Measurements from ENCODE around the gene C19orf67.
A peak's percentile ranks its signal among the peaks of the same experiment; 100 is the strongest.

The C19orf67 gene

DNA sequence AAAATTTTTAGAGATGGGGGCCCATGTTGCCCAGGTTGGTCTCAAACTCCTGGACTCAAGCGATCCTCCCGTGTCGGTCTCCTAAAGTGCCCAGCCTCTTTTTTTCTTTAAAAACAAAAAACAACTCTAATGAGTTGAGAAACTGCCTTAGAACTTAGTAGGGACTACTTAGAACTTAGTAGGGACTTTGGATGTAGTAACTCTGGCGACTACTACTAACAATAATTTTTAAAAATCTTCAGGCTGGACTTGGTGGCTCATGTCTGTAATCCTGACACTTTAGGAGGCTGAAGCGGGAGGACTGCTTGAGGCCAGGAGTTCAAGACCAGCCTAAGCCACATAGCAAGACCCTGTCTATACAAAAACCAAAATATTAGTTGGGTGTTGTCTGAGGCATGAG is 515 bp upstream of the C19orf67 start:
- H3K4me3 ChIP-seq (ENCODE audit: low read depth, low read length) = no peak overlapping the region
- TF ChIP-seq, protein P1, sequence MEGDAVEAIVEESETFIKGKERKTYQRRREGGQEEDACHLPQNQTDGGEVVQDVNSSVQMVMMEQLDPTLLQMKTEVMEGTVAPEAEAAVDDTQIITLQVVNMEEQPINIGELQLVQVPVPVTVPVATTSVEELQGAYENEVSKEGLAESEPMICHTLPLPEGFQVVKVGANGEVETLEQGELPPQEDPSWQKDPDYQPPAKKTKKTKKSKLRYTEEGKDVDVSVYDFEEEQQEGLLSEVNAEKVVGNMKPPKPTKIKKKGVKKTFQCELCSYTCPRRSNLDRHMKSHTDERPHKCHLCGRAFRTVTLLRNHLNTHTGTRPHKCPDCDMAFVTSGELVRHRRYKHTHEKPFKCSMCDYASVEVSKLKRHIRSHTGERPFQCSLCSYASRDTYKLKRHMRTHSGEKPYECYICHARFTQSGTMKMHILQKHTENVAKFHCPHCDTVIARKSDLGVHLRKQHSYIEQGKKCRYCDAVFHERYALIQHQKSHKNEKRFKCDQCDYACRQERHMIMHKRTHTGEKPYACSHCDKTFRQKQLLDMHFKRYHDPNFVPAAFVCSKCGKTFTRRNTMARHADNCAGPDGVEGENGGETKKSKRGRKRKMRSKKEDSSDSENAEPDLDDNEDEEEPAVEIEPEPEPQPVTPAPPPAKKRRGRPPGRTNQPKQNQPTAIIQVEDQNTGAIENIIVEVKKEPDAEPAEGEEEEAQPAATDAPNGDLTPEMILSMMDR (IDR thresholded peaks at IDR 0.05; ENCODE audit: control insufficient read depth, extremely low read depth, insufficient read depth) = no peak
- DNase-seq (ENCODE audit: low read depth) = no peak

DNA sequence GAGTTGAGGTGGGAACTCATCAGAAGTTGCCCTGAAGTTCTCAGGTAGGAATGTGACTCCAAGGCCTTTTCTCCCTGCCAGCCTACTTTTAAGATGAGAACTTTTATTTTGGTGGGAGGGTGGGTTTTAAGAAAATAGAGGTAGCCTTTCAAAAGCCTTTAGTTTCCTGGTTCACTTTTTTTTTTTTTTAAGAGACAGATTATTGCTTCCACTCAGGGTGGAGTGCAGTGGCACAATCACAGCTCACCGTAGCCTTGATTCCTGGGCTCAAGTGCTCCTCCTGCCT is 3.0 kb downstream of the C19orf67 start:
- peak overlapping the region; percentile 77; the same call in 1 of the 2 replicates for H3K4me3 ChIP-seq (ENCODE audit: low read depth, low read length)
- TF ChIP-seq, protein P1 (IDR thresholded peaks at IDR 0.05; ENCODE audit: control insufficient read depth, extremely low read depth, insufficient read depth) = no peak
- DNase-seq (ENCODE audit: low read depth) = no peak

DNA sequence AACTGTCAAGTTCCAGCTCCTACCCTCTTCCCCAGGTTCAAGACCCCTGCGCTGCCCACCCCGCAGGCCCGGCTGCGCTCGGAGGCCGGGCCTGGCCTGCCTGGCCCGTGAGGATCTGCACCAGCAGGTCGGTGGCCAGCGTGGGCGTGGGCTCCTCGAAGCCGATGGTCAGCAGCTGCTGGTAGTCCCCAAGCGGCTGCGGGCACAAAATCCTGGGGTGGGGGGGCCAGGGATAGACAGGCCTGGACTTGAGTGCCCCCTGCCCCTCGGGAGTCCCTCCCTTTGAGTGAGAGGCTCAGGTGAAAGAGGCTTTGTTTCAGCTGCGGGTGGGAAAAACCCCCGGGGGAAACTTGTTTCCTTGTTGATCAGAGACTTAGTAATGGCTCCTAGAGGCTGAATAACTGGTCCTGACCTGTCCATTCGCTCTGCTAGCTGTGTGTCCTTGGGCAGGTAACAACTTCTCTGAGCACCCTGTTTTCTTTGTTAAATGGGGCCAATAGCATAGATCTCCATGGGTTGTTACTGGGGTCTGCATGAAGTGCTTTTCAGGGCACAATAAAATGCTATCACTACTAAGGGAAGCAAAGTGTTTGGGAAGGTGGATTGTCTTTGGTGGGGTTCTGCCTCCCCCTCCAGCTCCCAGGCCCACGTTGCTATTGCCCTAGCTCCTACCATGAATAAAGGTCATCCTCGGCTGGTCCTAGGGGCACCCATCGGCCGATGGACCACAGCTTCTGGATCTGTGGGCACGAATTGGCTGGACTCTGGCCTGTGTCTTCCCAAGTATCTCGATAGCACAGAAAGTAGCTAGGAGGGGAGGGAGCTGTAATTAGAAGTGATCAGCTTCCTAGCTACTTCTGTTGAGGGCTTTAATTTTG is 3.5 kb downstream of the C19orf67 start:
- TF ChIP-seq, protein P1 (IDR thresholded peaks at IDR 0.05; ENCODE audit: control insufficient read depth, extremely low read depth, insufficient read depth) = no peak
- DNase-seq (ENCODE audit: low read depth) = no peak
- peak overlapping the region; percentile 77 for H3K4me3 ChIP-seq (ENCODE audit: low read depth, low read length)

DNA sequence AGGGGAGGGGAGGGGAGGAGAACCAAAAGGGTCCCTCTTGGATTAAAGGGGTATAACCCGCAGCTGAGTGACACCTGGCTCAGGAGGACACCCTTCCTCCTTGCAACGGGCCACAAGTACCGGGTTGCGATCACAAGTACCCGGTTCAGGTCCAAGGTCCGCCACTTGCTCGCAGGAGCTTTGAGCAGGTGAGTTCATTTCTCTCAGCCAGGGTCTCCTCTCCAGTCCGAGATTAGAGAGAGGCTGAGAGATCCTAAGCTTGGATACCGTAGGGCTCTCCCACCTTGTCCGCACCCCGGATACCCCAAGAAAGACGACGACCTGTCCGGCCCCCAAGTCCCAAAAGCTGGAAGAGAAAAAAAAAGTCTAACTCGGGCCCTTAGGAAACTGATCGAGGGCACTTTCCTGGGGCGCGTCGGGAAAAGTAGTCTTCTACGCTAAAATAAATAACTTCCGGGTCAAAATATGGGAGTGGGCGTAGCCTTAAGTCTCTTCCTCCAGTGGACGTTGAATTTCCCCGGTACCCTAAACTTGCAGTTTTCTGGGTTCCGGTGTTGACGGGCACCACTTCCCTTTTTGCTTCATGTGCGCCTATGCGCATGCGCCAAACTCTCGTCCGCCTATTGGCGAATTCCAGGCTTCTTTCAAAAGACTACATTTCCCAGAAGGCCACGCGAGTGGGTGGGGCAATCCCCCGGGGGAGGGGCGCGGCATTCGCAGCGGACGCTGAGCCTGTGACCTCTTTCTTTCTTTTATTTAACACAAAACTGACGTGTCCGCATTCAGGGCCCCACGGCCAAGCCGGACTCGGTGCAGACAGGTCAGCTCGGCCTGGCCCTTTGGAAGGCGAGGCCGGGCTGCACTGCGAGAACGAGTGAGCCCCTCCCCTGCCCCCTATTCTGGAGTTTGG is 4.4 kb downstream of the C19orf67 start:
- peak overlapping the region; percentile 77 for H3K4me3 ChIP-seq (ENCODE audit: low read depth, low read length)
- TF ChIP-seq, protein P1 (IDR thresholded peaks at IDR 0.05; ENCODE audit: control insufficient read depth, extremely low read depth, insufficient read depth) = no peak
- DNase-seq (ENCODE audit: low read depth) = peak; percentile 99

DNA sequence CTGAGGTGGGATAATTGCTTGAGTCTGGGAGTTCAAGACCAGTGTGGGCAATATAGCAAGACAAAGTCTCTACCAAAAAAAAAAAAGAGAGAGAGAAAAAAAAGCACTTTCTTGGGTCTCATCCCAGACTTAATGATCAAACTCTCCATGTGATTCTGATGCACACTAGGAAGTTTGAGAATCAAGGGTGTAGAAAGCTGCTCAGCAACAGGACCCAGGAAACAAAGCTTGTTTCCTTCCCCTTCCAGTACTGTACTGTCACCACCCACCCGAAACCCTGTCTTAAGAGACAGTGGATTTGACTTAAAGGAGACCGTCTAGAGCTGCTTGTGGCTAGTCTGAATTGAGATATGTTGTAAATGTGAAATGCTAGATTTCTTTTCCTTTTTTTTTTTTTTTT is 7.2 kb downstream of the C19orf67 start:
- TF ChIP-seq, protein P1 (IDR thresholded peaks at IDR 0.05; ENCODE audit: control insufficient read depth, extremely low read depth, insufficient read depth) = no peak
- no peak overlapping the region for H3K4me3 ChIP-seq (ENCODE audit: low read depth, low read length)
- DNase-seq (ENCODE audit: low read depth) = no peak

DNA sequence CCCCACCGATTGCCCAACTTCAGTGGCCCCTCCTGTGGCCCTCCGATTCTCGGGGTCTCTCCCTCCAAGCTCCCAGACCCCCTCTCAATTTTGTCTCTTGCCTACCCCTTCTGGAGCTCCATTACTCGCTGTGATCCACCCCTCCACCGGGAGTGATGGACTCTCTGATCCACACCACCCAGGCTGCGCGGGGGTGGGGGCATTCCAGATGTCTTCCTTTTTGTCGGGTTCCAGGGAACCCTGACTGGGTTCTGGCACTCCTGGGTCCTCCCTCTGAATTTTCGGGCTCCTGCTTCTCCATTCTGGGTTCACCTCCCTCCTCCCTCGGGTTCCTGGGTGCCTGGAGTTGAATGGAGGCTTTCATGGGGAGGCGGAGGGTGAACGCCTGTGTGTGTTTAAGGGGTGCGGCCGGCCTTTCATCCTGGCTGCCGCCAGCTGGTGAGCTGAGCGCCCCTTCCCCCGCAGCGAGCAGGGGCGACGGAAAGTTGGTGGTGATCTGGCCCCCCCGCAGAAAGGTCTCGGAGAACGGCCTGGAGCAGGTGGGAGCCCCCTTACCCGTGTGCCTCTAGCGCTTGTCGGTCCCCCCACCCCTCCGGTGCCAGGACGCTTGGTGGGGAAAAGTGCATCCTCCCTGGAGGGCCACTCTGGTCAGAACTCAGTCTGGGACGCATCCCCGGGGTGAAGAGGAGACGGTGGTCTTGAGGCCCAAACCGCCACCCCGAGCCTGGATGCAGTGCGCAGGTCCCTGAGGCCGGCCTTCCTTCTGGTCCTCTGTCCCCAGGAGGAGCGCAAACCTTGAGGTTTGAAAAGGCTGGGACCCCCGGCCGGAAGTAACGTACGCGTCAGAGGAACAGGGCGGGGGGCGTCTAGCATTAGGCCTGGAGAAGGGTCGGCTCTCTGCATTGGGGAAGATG is 11.4 kb downstream of the C19orf67 start:
- no peak for DNase-seq (ENCODE audit: low read depth)
- H3K4me3 ChIP-seq (ENCODE audit: low read depth, low read length) = peak overlapping the region; percentile 62
- TF ChIP-seq, protein P1 (IDR thresholded peaks at IDR 0.05; ENCODE audit: control insufficient read depth, extremely low read depth, insufficient read depth) = no peak

Measured in LNCaP clone FGC (cell line).